Measurements from ENCODE around the gene AUTS2. TPM values are rescaled to one million over a fixed set of nuclear protein-coding genes. Genes with fewer than 3 reads are reported as not detected.

AUTS2 gene
- total and polyA plus RNA-seq, 4 experiments from 2014 or later = 3.4 to 35.2 (median 25.5) TPM

DNA sequence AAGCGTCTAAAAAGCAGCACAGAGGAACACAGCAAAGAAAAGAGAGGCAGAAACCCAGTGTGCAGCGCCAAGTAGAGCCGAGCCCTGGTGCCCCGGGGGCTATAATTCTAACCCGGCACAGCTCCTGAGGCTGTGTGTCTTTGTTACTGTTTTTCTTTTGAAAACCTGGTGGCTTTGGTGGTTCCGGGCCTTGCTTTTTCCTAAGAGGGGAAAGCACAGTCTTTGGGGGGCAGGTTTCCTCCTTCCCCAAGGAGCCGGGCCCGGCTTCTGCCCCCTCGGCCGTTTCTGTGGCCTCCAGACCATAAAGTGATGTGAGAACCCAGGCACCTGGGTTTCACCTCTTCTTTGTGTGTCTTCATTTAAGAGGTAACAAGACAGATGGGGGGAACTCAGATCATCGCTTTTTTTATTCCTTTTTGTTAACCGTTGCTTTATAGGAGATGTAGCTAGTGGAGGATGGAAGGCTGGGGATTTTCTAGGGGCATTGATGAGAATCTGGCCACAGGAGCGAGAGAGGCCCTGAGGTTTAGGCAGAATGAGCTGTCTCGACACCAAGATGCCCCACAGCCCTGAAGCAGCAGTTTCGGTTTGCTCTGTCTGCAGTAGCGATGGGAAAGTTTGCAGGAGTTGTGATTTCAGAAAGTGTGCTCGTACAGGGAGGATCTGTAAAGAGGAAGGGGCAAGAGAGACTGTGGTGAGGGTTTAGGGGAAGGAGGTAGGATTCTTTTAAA, 1165.9 kb downstream of the AUTS2 start:
- DNase-seq = peak in 4 of 5 donors; percentile 33 to 59 (median 54)
- Mint-ChIP-seq H3K4me3 (peak overlapping the region; percentile 84 to 91 (median 88)), H3K4me1 (peaks cover 9 to 47% (median 26%) of the 10 kb centered on the region in 4 donors), H3K27me3 (no peaks in the 10 kb centered on the region), H3K36me3 (peaks cover 8 to 25% of the 10 kb centered on the region in 2 donors), H3K9me3 (no peaks in the 10 kb centered on the region), H3K27ac (peak overlapping the region; percentile 74 to 98 (median 94))
- no peaks in the 10 kb centered on the region for H3K9me3 ChIP-seq (ENCODE audit: control insufficient read depth in 1 of 2, low read length in 2 of 2)
- POLR2A ChIA-PET (ENCODE audit: partially characterized antibody) = interaction anchor here (0.9 to 2.5 kb wide), 6 partner anchors 11 to 25 kb away, joined by 3 to 9 read pairs (median 4); no protein-coding TSS in a partner anchor
- no peaks in the 10 kb centered on the region for H3K36me3 ChIP-seq (ENCODE audit: insufficient read depth, low read length)
- CTCF ChIA-PET (ENCODE audit: partially characterized antibody) = interaction anchor here (0.9 to 2.0 kb wide), 4 partner anchors 11 to 22 kb away, joined by 3 to 11 read pairs (median 8); no protein-coding TSS in a partner anchor
- intact Hi-C loops (cut with micrococcal nuclease) = no loop called here
- H3K27me3 ChIP-seq (ENCODE audit: insufficient read depth, low read length) = no peaks in the 10 kb centered on the region
- peak overlapping the region; percentile 63 for H3K27ac ChIP-seq (ENCODE audit: low read depth, low read length)
- H3K4me3 ChIP-seq (ENCODE audit: low read length in 2 of 2) = peak overlapping the region in 1 of 2 donors; percentile 27
- peaks cover 5% of the 10 kb centered on the region for H3K4me1 ChIP-seq (ENCODE audit: insufficient read depth, low read length)

DNA sequence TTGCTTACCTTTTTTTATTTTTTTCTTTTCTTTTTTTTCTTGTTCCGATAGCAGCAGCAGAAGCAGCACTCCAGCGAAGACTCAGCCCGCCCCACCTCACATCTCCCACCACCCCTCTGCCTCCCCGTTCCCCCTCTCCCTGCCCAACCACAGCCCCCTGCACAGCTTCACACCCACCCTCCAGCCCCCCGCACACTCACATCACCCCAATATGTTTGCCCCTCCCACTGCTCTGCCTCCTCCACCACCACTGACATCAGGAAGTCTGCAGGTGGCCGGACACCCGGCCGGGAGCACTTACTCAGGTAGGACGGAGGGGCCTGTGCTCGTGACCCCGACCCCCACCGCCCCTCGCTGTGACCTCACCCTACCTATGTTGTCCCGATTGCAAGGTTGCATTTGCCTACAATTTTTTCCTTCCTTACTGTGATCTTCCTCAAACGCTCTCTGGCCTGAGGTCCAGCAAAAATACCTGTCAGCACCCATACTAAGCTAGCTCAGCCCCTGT, 1166.5 kb downstream of the AUTS2 start:
- peak overlapping the region in 1 of 2 donors; percentile 27 for H3K4me3 ChIP-seq (ENCODE audit: low read length in 2 of 2)
- DNase-seq = no peak

GRCh38 chr7:70765651-70766050, 1167.4 kb downstream of the AUTS2 start:
- H3K27ac Mint-ChIP-seq = peak overlapping the region in 4 of 7 donors; percentile 7 to 95 (median 64)
- H3K4me1 Mint-ChIP-seq = peaks cover 9 to 38% (median 26%) of the 10 kb centered on the region in 4 donors
- no peak overlapping the region for H3K27ac ChIP-seq (ENCODE audit: low read depth, low read length)
- CTCF ChIA-PET (ENCODE audit: partially characterized antibody) = interaction anchor here (0.9 kb wide), 1 partner anchor 9 kb away, joined by 5 read pairs; no protein-coding TSS in a partner anchor
- H3K36me3 Mint-ChIP-seq = peaks cover 8 to 29% of the 10 kb centered on the region in 2 donors
- DNase-seq = no peak
- peaks cover 5% of the 10 kb centered on the region for H3K4me1 ChIP-seq (ENCODE audit: insufficient read depth, low read length)
- no peaks in the 10 kb centered on the region for H3K36me3 ChIP-seq (ENCODE audit: insufficient read depth, low read length)
- H3K9me3 Mint-ChIP-seq = no peaks in the 10 kb centered on the region
- no peaks in the 10 kb centered on the region for H3K27me3 ChIP-seq (ENCODE audit: insufficient read depth, low read length)
- no peaks in the 10 kb centered on the region for H3K27me3 Mint-ChIP-seq
- intact Hi-C loops (cut with micrococcal nuclease) = no loop called here
- POLR2A ChIA-PET (ENCODE audit: partially characterized antibody) = interaction anchor here (2.2 kb wide), 1 partner anchor 23 kb away, joined by 9 read pairs; no protein-coding TSS in a partner anchor
- no peaks in the 10 kb centered on the region for H3K9me3 ChIP-seq (ENCODE audit: control insufficient read depth in 1 of 2, low read length in 2 of 2)
- no peak overlapping the region for H3K4me3 ChIP-seq (ENCODE audit: low read length in 2 of 2)
- peak overlapping the region in 2 of 8 donors; percentile 54 to 89 for H3K4me3 Mint-ChIP-seq

More for the DNA sequence above, 1166.5 kb downstream of the AUTS2 start:
- H3K9me3 Mint-ChIP-seq = no peaks in the 10 kb centered on the region
- peaks cover 5% of the 10 kb centered on the region for H3K4me1 ChIP-seq (ENCODE audit: insufficient read depth, low read length)
- POLR2A ChIA-PET (ENCODE audit: partially characterized antibody) = interaction anchor here (1.5 to 2.5 kb wide), 4 partner anchors 13 to 24 kb away, joined by 3 to 9 read pairs (median 6); no protein-coding TSS in a partner anchor
- intact Hi-C loops (cut with micrococcal nuclease) = no loop called here
- no peaks in the 10 kb centered on the region for H3K27me3 ChIP-seq (ENCODE audit: insufficient read depth, low read length)
- H3K36me3 ChIP-seq (ENCODE audit: insufficient read depth, low read length) = no peaks in the 10 kb centered on the region
- H3K27ac ChIP-seq (ENCODE audit: low read depth, low read length) = peak overlapping the region; percentile 63
- H3K27me3 Mint-ChIP-seq = no peaks in the 10 kb centered on the region
- peaks cover 9 to 42% (median 26%) of the 10 kb centered on the region in 4 donors for H3K4me1 Mint-ChIP-seq
- H3K9me3 ChIP-seq (ENCODE audit: control insufficient read depth in 1 of 2, low read length in 2 of 2) = no peaks in the 10 kb centered on the region
- CTCF ChIA-PET (ENCODE audit: partially characterized antibody) = interaction anchor here (0.9 to 2.0 kb wide), 3 partner anchors 10 to 21 kb away, joined by 3 to 8 read pairs (median 5); no protein-coding TSS in a partner anchor
- H3K36me3 Mint-ChIP-seq = peaks cover 8 to 26% of the 10 kb centered on the region in 2 donors
- peak overlapping the region; percentile 74 to 98 (median 94) for H3K27ac Mint-ChIP-seq
- peak overlapping the region; percentile 84 to 91 (median 88) for H3K4me3 Mint-ChIP-seq

DNA sequence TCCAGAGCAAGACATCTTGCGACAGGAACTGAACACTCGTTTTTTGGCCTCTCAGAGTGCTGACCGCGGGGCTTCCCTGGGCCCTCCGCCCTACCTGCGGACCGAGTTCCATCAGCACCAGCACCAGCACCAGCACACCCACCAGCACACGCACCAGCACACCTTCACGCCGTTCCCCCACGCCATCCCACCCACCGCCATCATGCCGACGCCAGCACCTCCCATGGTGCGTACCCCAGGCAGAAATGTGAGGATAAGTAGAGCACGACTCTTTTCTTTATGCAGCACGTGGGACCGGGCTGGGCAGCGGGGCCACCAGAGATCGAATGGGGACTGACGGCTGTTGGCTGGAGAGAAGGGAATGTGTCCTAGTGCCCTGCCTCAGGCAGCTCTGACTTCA, 1167.8 kb downstream of the AUTS2 start:
- Mint-ChIP-seq H3K27ac (peak overlapping the region in 2 of 7 donors; percentile 12 to 66), H3K27me3 (no peaks in the 10 kb centered on the region), H3K36me3 (peaks cover 8 to 32% of the 10 kb centered on the region in 2 donors), H3K4me3 (peak overlapping the region in 2 of 8 donors; percentile 54 to 61), H3K4me1 (peaks cover 9 to 34% (median 24%) of the 10 kb centered on the region in 4 donors), H3K9me3 (no peaks in the 10 kb centered on the region)
- no peak overlapping the region for H3K27ac ChIP-seq (ENCODE audit: low read depth, low read length)
- H3K4me3 ChIP-seq (ENCODE audit: low read length in 2 of 2) = no peak overlapping the region
- intact Hi-C loops (cut with micrococcal nuclease) = no loop called here
- POLR2A ChIA-PET (ENCODE audit: partially characterized antibody) = no interaction called here
- H3K4me1 ChIP-seq (ENCODE audit: insufficient read depth, low read length) = peaks cover 5% of the 10 kb centered on the region
- H3K9me3 ChIP-seq (ENCODE audit: control insufficient read depth in 1 of 2, low read length in 2 of 2) = no peaks in the 10 kb centered on the region
- H3K27me3 ChIP-seq (ENCODE audit: insufficient read depth, low read length) = no peaks in the 10 kb centered on the region
- H3K36me3 ChIP-seq (ENCODE audit: insufficient read depth, low read length) = no peaks in the 10 kb centered on the region
- CTCF ChIA-PET (ENCODE audit: partially characterized antibody) = no interaction called here
- DNase-seq = no peak

GRCh38 chr7:70766694-70767093, 1168.4 kb downstream of the AUTS2 start:
- POLR2A ChIA-PET (ENCODE audit: partially characterized antibody) = no interaction called here
- CTCF ChIA-PET (ENCODE audit: partially characterized antibody) = no interaction called here
- peak overlapping the region in 1 of 7 donors; percentile 58 for H3K27ac Mint-ChIP-seq
- peaks cover 7 to 28% (median 20%) of the 10 kb centered on the region in 4 donors for H3K4me1 Mint-ChIP-seq
- Histone ChIP-seq H3K27me3 (ENCODE audit: insufficient read depth, low read length) (no peaks in the 10 kb centered on the region), H3K9me3 (ENCODE audit: control insufficient read depth in 1 of 2, low read length in 2 of 2) (no peaks in the 10 kb centered on the region), H3K36me3 (ENCODE audit: insufficient read depth, low read length) (no peaks in the 10 kb centered on the region), H3K27ac (ENCODE audit: low read depth, low read length) (no peak overlapping the region), H3K4me3 (ENCODE audit: low read length in 2 of 2) (no peak overlapping the region), H3K4me1 (ENCODE audit: insufficient read depth, low read length) (peaks cover 5% of the 10 kb centered on the region)
- peaks cover 12 to 37% of the 10 kb centered on the region in 2 donors for H3K36me3 Mint-ChIP-seq
- no peak for DNase-seq
- H3K4me3 Mint-ChIP-seq = no peak overlapping the region
- no peaks in the 10 kb centered on the region for H3K9me3 Mint-ChIP-seq
- no peaks in the 10 kb centered on the region for H3K27me3 Mint-ChIP-seq
- intact Hi-C loops (cut with micrococcal nuclease) = no loop called here

- H3K27ac ChIP-seq (ENCODE audit: low read depth, low read length) = no peak overlapping the region
- H3K4me1 ChIP-seq (ENCODE audit: insufficient read depth, low read length) = peaks cover 4% of the 10 kb centered on the region
- ChIA-PET POLR2A (ENCODE audit: partially characterized antibody) (no interaction called here), CTCF (ENCODE audit: partially characterized antibody) (interaction anchor here (0.6 to 9.4 kb wide), 2 partner anchors 16 to 54 kb away, joined by 3 to 81 read pairs; no protein-coding TSS in a partner anchor)
- Mint-ChIP-seq H3K27ac (no peak overlapping the region), H3K4me1 (peaks cover 0 to 16% (median 3%) of the 10 kb centered on the region in 4 donors), H3K27me3 (no peaks in the 10 kb centered on the region), H3K36me3 (peaks cover 13 to 43% of the 10 kb centered on the region in 2 donors), H3K9me3 (no peaks in the 10 kb centered on the region), H3K4me3 (no peak overlapping the region)
- H3K36me3 ChIP-seq (ENCODE audit: insufficient read depth, low read length) = no peaks in the 10 kb centered on the region
- intact Hi-C loops (cut with micrococcal nuclease) = no loop called here
- no peak overlapping the region for H3K4me3 ChIP-seq (ENCODE audit: low read length in 2 of 2)
- no peaks in the 10 kb centered on the region for H3K9me3 ChIP-seq (ENCODE audit: control insufficient read depth in 1 of 2, low read length in 2 of 2)
- no peaks in the 10 kb centered on the region for H3K27me3 ChIP-seq (ENCODE audit: insufficient read depth, low read length)
- no peak for DNase-seq
Observed at GRCh38 chr7:70770154-70770553, 1171.9 kb downstream of the AUTS2 start.

GRCh38 chr7:70771451-70771850, 1173.2 kb downstream of the AUTS2 start:
- Mint-ChIP-seq H3K27me3 (no peaks in the 10 kb centered on the region), H3K4me3 (no peak overlapping the region), H3K9me3 (no peaks in the 10 kb centered on the region), H3K4me1 (peaks cover 11 to 29% (median 13%) of the 10 kb centered on the region in 4 donors), H3K27ac (peak overlapping the region in 1 of 7 donors; percentile 0), H3K36me3 (peaks cover 14 to 42% of the 10 kb centered on the region in 2 donors)
- no peak for DNase-seq
- Histone ChIP-seq H3K27ac (ENCODE audit: low read depth, low read length) (no peak overlapping the region), H3K36me3 (ENCODE audit: insufficient read depth, low read length) (no peaks in the 10 kb centered on the region), H3K4me1 (ENCODE audit: insufficient read depth, low read length) (peaks cover 17% of the 10 kb centered on the region), H3K4me3 (ENCODE audit: low read length in 2 of 2) (no peak overlapping the region), H3K9me3 (ENCODE audit: control insufficient read depth in 1 of 2, low read length in 2 of 2) (no peaks in the 10 kb centered on the region), H3K27me3 (ENCODE audit: insufficient read depth, low read length) (no peaks in the 10 kb centered on the region)
- intact Hi-C loops (cut with micrococcal nuclease) = no loop called here
- POLR2A ChIA-PET (ENCODE audit: partially characterized antibody) = no interaction called here
- CTCF ChIA-PET (ENCODE audit: partially characterized antibody) = interaction anchor here (9.4 kb wide), 1 partner anchor 15 kb away, joined by 81 read pairs; no protein-coding TSS in a partner anchor

Measured in CD4-positive, alpha-beta memory T cell (primary cell).